Tibial nerve (tissue), 4 donors: Measurements from ENCODE around the gene TMEM132D. TPM values are rescaled to one million over a fixed set of nuclear protein-coding genes. Genes with fewer than 3 reads are reported as not detected.

Experiments
- DNase-seq, 2 donors: peaks; one replicate each; pipeline ENCODE4 v3.0.0-alpha.2; 2019; ENCODE audit warnings: low spot score in 2 of 2
- H3K27ac ChIP-seq, 4 donors: fragments of 200-600 bp; sonication (generic) in 3 of 4; one replicate each; pipeline ENCODE4 v1.5.1; 2017 to 2019; ENCODE audit warnings: mild to moderate bottlenecking in 1 of 4
- H3K27me3 ChIP-seq, 2 donors: fragments of 200-600 bp; sonication (generic) in 1 of 2; one replicate each; pipeline versions ENCODE4 v1.5.1 to v1.6.0; 2017 to 2019
- H3K36me3 ChIP-seq, 3 donors: fragments of 200-600 bp; sonication (generic); one replicate each; pipeline ENCODE4 v1.5.1; 2018 to 2019
- H3K4me1 ChIP-seq, 4 donors: fragments of 200-600 bp; sonication (generic) in 3 of 4; one replicate each; pipeline ENCODE4 v1.5.1; 2017 to 2019
- H3K4me3 ChIP-seq, 4 donors: fragments of 200-600 bp; sonication (generic) in 3 of 4; one replicate each; pipeline ENCODE4 v1.5.1; 2017 to 2019; ENCODE audit warnings: mild to moderate bottlenecking in 1 of 4, moderate library complexity in 1 of 4
- H3K9me3 ChIP-seq, 4 donors: fragments of 200-600 bp; sonication (generic) in 3 of 4; one replicate each; pipeline ENCODE4 v1.5.1; 2017 to 2019
- CTCF ChIP-seq, 5 experiments: fragments of 200-600 bp in 3 of 5; fragments of 450-650 bp in 2 of 5; sonication (generic) in 3 of 5; IDR thresholded peaks; one replicate each; pipeline ENCODE4 v1.5.1; 2016 to 2019; ENCODE audit warnings: antibody characterized with exemption in 5 of 5, mild to moderate bottlenecking in 3 of 5, moderate library complexity in 2 of 5
- EP300 ChIP-seq, 2 donors: sonication (generic); formaldehyde crosslinking; IDR thresholded peaks; one replicate each; pipeline ENCODE4 v1.6.1; 2017; ENCODE audit warnings: antibody characterized with exemption in 2 of 2, mild to moderate bottlenecking in 1 of 2
- POLR2A ChIP-seq, 2 donors: fragments of 450-650 bp; IDR thresholded peaks; one replicate each; pipeline ENCODE4 v1.6.1; 2017; ENCODE audit warnings: antibody characterized with exemption in 2 of 2, mild to moderate bottlenecking in 2 of 2, moderate library complexity in 2 of 2
- WGBS, 2 donors: methylation state at CpG; one replicate each; pipeline ENCODE4 v1.1.5; 2018; 5-methylcytosine and 5-hydroxymethylcytosine counted together
- total RNA-seq, 4 donors: library from RNA; depleted of rRNA; stranded (reverse); fragments of >200 nt; gene quantifications; one replicate each; pipeline ENCODE4 v1.1.0, GENCODE V29; 2016

Gene TMEM132D
- total RNA-seq, 4 donors from 2014 or later, result under 0.01 to 0.21 TPM; not detected in 2

- no peaks in the 10 kb centered on the region for H3K27me3 ChIP-seq
- WGBS, 2 donors, result 76 to 80% methylated on average over 7 of the region's 7 CpGs
- peaks cover 0 to 4% (median 0%) of the 10 kb centered on the region in 4 donors for H3K9me3 ChIP-seq
- no peak overlapping the region for H3K4me3 ChIP-seq
- TF ChIP-seq POLR2A (IDR thresholded peaks at IDR 0.05) (no peak), EP300 (IDR thresholded peaks at IDR 0.05) (no peak), CTCF (IDR thresholded peaks at IDR 0.05) (no peak)
- no peaks in the 10 kb centered on the region for H3K36me3 ChIP-seq
- no peak overlapping the region for H3K27ac ChIP-seq
- DNase-seq, result no peak
- no peaks in the 10 kb centered on the region for H3K4me1 ChIP-seq
Observed at GRCh38 chr12:129811963-129812362, 91.9 kb downstream of the TMEM132D start.

GRCh38 chr12:129807136-129807535 lies 96.7 kb downstream of the TMEM132D start:
- H3K4me1 ChIP-seq, result no peaks in the 10 kb centered on the region
- H3K27me3 ChIP-seq, result no peaks in the 10 kb centered on the region
- no peak for DNase-seq
- 79 to 80% methylated on average over 11 of the region's 11 CpGs for WGBS, 2 donors
- H3K9me3 ChIP-seq, result peaks cover 0 to 8% (median 0%) of the 10 kb centered on the region in 4 donors
- no peak overlapping the region for H3K4me3 ChIP-seq
- TF ChIP-seq EP300 (IDR thresholded peaks at IDR 0.05) (no peak), POLR2A (IDR thresholded peaks at IDR 0.05) (no peak), CTCF (IDR thresholded peaks at IDR 0.05) (no peak)
- no peaks in the 10 kb centered on the region for H3K36me3 ChIP-seq
- H3K27ac ChIP-seq, result no peak overlapping the region

- Histone ChIP-seq H3K9me3 (peaks cover 0 to 16% (median 0%) of the 10 kb centered on the region in 4 donors), H3K27me3 (no peaks in the 10 kb centered on the region), H3K4me3 (no peak overlapping the region), H3K36me3 (no peaks in the 10 kb centered on the region), H3K4me1 (no peaks in the 10 kb centered on the region), H3K27ac (no peak overlapping the region)
- TF ChIP-seq EP300 (IDR thresholded peaks at IDR 0.05), result no peak
- TF ChIP-seq CTCF (IDR thresholded peaks at IDR 0.05), result no peak
- TF ChIP-seq POLR2A (IDR thresholded peaks at IDR 0.05), result no peak
- DNase-seq, result no peak
- 86 to 89% methylated on average over 5 of the region's 5 CpGs for whole genome bisulfite sequencing, 2 donors
Observed at GRCh38 chr12:129791396-129791795, 112.4 kb downstream of the TMEM132D start.

- H3K4me1 ChIP-seq, result no peaks in the 10 kb centered on the region
- H3K27me3 ChIP-seq, result no peaks in the 10 kb centered on the region
- H3K4me3 ChIP-seq, result no peak overlapping the region
- DNase-seq, result no peak
- H3K27ac ChIP-seq, result no peak overlapping the region
- TF ChIP-seq EP300 (IDR thresholded peaks at IDR 0.05) (no peak), POLR2A (IDR thresholded peaks at IDR 0.05) (no peak), CTCF (IDR thresholded peaks at IDR 0.05) (no peak)
- H3K9me3 ChIP-seq, result peaks cover 0 to 16% (median 0%) of the 10 kb centered on the region in 4 donors
- no peaks in the 10 kb centered on the region for H3K36me3 ChIP-seq
Observed at GRCh38 chr12:129790930-129791329, 112.9 kb downstream of the TMEM132D start.

GRCh38 chr12:129790331-129790730 lies 113.5 kb downstream of the TMEM132D start:
- 54 to 64% methylated on average over 6 of the region's 6 CpGs for WGBS, 2 donors
- Histone ChIP-seq H3K4me1 (no peaks in the 10 kb centered on the region), H3K9me3 (peaks cover 0 to 16% (median 0%) of the 10 kb centered on the region in 4 donors), H3K27ac (no peak overlapping the region), H3K36me3 (no peaks in the 10 kb centered on the region), H3K27me3 (no peaks in the 10 kb centered on the region), H3K4me3 (no peak overlapping the region)
- TF ChIP-seq CTCF (IDR thresholded peaks at IDR 0.05), result no peak
- TF ChIP-seq POLR2A (IDR thresholded peaks at IDR 0.05), result no peak
- no peak for DNase-seq
